Endothelial cell of umbilical vein (primary cell): ENCODE results near the gene H3-3A. TPM values are rescaled to one million over a fixed set of nuclear protein-coding genes. Genes with fewer than 3 reads are reported as not detected.

Experiments used
- BruUV-seq: library from RNA; stranded (reverse); fragments of 400-500 nt; replicated peaks from 2 replicates; lab custom pipeline; 2021; lab: Mats Ljungman, UMichigan
- CTCF ChIA-PET: fragments of 300-600, 350-600 bp; sonication (Branson Sonifier 250); formaldehyde crosslinking; loops from one replicate; lab custom pipeline; 2021; ENCODE audit warnings: antibody characterized with exemption, inconsistent platforms; lab: Charles Lee
- POLR2A ChIA-PET: fragments of 300-600, 350-600 bp; sonication (Branson Sonifier 250); formaldehyde crosslinking; loops from one replicate; lab custom pipeline; 2021; ENCODE audit warnings: antibody characterized with exemption, inconsistent platforms; lab: Charles Lee
- DNase-seq: peaks from one replicate; pipeline ENCODE4 v3.0.0-alpha.2; 2011; ENCODE audit warnings: low read depth, low spot score
- FAIRE-seq: peaks from 2 replicates; lab custom pipeline; 2011; peaks lifted over from hg19 to GRCh38; lab: Jason Lieb, UNC
- H2AFZ ChIP-seq: 2 replicates; pipeline ENCODE4 v1.6.0; 2012; ENCODE audit warnings: low read depth, low read length, control low read depth, inconsistent platforms
- H3K27ac ChIP-seq: 2 replicates; pipeline ENCODE4 v1.5.1; 2011; ENCODE audit warnings: low read depth, mild to moderate bottlenecking, control low read depth, low read length, moderate library complexity; ENCODE audit not compliant: insufficient read depth
- H3K27me3 ChIP-seq, 2 experiments: 2 replicates each; pipeline versions ENCODE4 v1.6.0 to v1.6.1; 2011; ENCODE audit warnings: low read length in 2 of 2, mixed read lengths in 1 of 2; ENCODE audit not compliant: control insufficient read depth in 2 of 2, insufficient read depth in 2 of 2
- H3K36me3 ChIP-seq, 2 experiments: 2 replicates in 1 of 2; 3 replicates in 1 of 2; pipeline ENCODE4 v1.5.1; 2011; ENCODE audit warnings: low read length in 2 of 2, mild to moderate bottlenecking in 1 of 2, moderate library complexity in 1 of 2; ENCODE audit not compliant: control insufficient read depth in 2 of 2, insufficient read depth in 2 of 2; ENCODE audit errors: extremely low read depth in 1 of 2
- H3K4me1 ChIP-seq: 3 replicates; pipeline ENCODE4 v1.5.1; 2011; ENCODE audit warnings: mild to moderate bottlenecking, low read length; ENCODE audit not compliant: control insufficient read depth, insufficient read depth; ENCODE audit errors: extremely low read depth
- H3K4me2 ChIP-seq: 2 replicates; pipeline ENCODE4 v1.6.1; 2011; ENCODE audit warnings: low read length, control low read depth, mixed read lengths; ENCODE audit not compliant: insufficient read depth
- H3K4me3 ChIP-seq, 3 experiments: fragments of 200-600 bp in 1 of 3; sonication (generic), shearing (Covaris generic) in 1 of 3; replicated peaks in 1 of 3; 2 replicates each; pipeline ENCODE4 v1.5.1; 2011 to 2016; ENCODE audit warnings: control low read depth in 3 of 3, low read length in 3 of 3, mild to moderate bottlenecking in 2 of 3, inconsistent platforms in 1 of 3, low read depth in 1 of 3, moderate library complexity in 1 of 3; ENCODE audit not compliant: insufficient read depth in 1 of 3
- H3K79me2 ChIP-seq: 2 replicates; pipeline ENCODE4 v1.6.0; 2012; ENCODE audit warnings: low read length, inconsistent platforms; ENCODE audit not compliant: control insufficient read depth, insufficient read depth
- H3K9ac ChIP-seq: replicated peaks from 2 replicates; pipeline ENCODE3; 2011; ENCODE audit warnings: low read length, control low read depth; ENCODE audit not compliant: insufficient read depth; ENCODE audit errors: extremely low read depth
- H3K9me1 ChIP-seq: replicated peaks from 3 replicates; pipeline ENCODE4 v1.6.0; 2011; ENCODE audit warnings: mild to moderate bottlenecking, low read length; ENCODE audit not compliant: control insufficient read depth, insufficient read depth; ENCODE audit errors: extremely low read depth
- H3K9me3 ChIP-seq: replicated peaks from 2 replicates; pipeline ENCODE4 v1.5.1; 2012; ENCODE audit warnings: low read length, inconsistent platforms; ENCODE audit not compliant: control insufficient read depth, insufficient read depth
- H4K20me1 ChIP-seq: replicated peaks from 2 replicates; pipeline ENCODE3; 2011; ENCODE audit warnings: mild to moderate bottlenecking, low read length; ENCODE audit not compliant: control insufficient read depth, insufficient read depth; ENCODE audit errors: extremely low read depth
- CTCF ChIP-seq, 2 donors: IDR thresholded peaks; 1 replicate in 1 of 2; 2 replicates in 1 of 2; pipeline ENCODE4 v1.5.1; 2011; ENCODE audit warnings: low read length in 2 of 2, mild to moderate bottlenecking in 2 of 2, moderate library complexity in 2 of 2, control low read depth in 1 of 2, inconsistent platforms in 1 of 2, low read depth in 1 of 2; ENCODE audit not compliant: insufficient read depth in 1 of 2; ENCODE audit errors: extremely low read depth in 1 of 2
- EZH2 ChIP-seq: IDR thresholded peaks from 2 replicates; pipeline ENCODE4 v1.6.1; 2012; ENCODE audit warnings: borderline replicate concordance, low read depth, mild to moderate bottlenecking, moderate library complexity, low read length, inconsistent platforms; ENCODE audit not compliant: severe bottlenecking
- GATA2 ChIP-seq: IDR thresholded peaks from 2 replicates; pipeline ENCODE4 v1.7.0; 2011; ENCODE audit warnings: low read depth, mild to moderate bottlenecking, moderate library complexity, mixed read lengths, low read length; ENCODE audit not compliant: insufficient read length, insufficient read depth
- JUN ChIP-seq: IDR thresholded peaks from 2 replicates; pipeline ENCODE4 v1.6.1; 2011; ENCODE audit warnings: borderline replicate concordance, low read depth; ENCODE audit not compliant: insufficient read length, insufficient read depth
- MAX ChIP-seq: IDR thresholded peaks from 2 replicates; pipeline ENCODE4 v1.6.1; 2011; ENCODE audit not compliant: insufficient read depth, insufficient read length
- MYC ChIP-seq: IDR thresholded peaks from one replicate; pipeline ENCODE4 v1.6.1; 2011; ENCODE audit warnings: mild to moderate bottlenecking, low read depth, low read length
- POLR2A ChIP-seq: IDR thresholded peaks from 2 replicates; pipeline ENCODE4 v1.6.1; 2012; ENCODE audit warnings: low read depth, mild to moderate bottlenecking, control low read depth, low read length
- POLR2AphosphoS5 ChIP-seq: IDR thresholded peaks from 2 replicates; pipeline ENCODE4 v1.6.1; 2012; ENCODE audit warnings: low read depth, mild to moderate bottlenecking, control low read depth, low read length, moderate library complexity; ENCODE audit not compliant: insufficient read depth
- dilution Hi-C: fragments of 300-500 bp; cut with MboI; formaldehyde crosslinking; loops from one replicate; pipeline ENCODE4 v1.15.0; 2019; ENCODE audit warnings: low sequenced_read_pairs; ENCODE audit not compliant: extremely low pct_ligation_motif_present
- intact Hi-C: fragments of 100-400 bp; cut with micrococcal nuclease; formaldehyde crosslinking; loops from one replicate; pipeline ENCODE4 v1.10.0; 2022
- polyA plus RNA-seq, 4 experiments: library from polyadenylated mRNA; depleted of rRNA in 3 of 4; stranded (reverse) in 3 of 4; unstranded in 1 of 4; fragments of >200 nt; gene quantifications; 2 replicates each; pipeline versions ENCODE4 v1.2.1 to v1.2.3, GENCODE V29; 2011 to 2012; ENCODE audit warnings: missing spikeins in 1 of 4
- total RNA-seq: library from RNA; stranded (reverse); gene quantifications from 2 replicates; pipeline ENCODE4 v1.2.3, GENCODE V29; 2021

H3-3A gene
- total and polyA plus RNA-seq, 2 donors (not counting 3 experiments of a cell fraction or from before 2014, with no cell fraction given) = 426 to 477 TPM

- Histone ChIP-seq H3K4me2 (peak overlapping the region; percentile 80), H3K9ac (peak overlapping the region; percentile 29), H3K27me3 (no peaks in the 10 kb centered on the region), H3K4me3 (peak overlapping the region; percentile 37 to 63 (median 58)), H3K9me3 (no peaks in the 10 kb centered on the region), H3K9me1 (no peaks in the 10 kb centered on the region), H3K4me1 (peaks cover 13% of the 10 kb centered on the region), H3K79me2 (no peaks in the 10 kb centered on the region), H2AFZ (peak overlapping the region; percentile 98), H3K36me3 (no peaks in the 10 kb centered on the region), H3K27ac (peak overlapping the region; percentile 24), H4K20me1 (no peaks in the 10 kb centered on the region)
- ChIA-PET POLR2A (interaction anchor here (0.6 to 0.7 kb wide), 3 partner anchors 40 to 669 kb away, joined by 3 to 5 read pairs (median 4); no protein-coding TSS in a partner anchor), CTCF (interaction anchor here (0.7 to 6.4 kb wide), 8 partner anchors 12 to 46 kb away, joined by 3 to 55 read pairs (median 6); partner anchors contain the start of gene H3-3A)
- BruUV-seq = no TSS peak
- dilution Hi-C loops = no loop called here
- DNase-seq = no peak
- intact Hi-C loops = loop anchor here (1.0 kb wide), 1 partner anchor 9 kb away; no protein-coding TSS in a partner anchor
- TF ChIP-seq MAX (no peak), MYC (no peak), JUN (no peak), POLR2AphosphoS5 (no peak), CTCF (IDR thresholded peaks at IDR 0.05; ENCODE audit: extremely low read depth in 1 of 2, insufficient read depth in 1 of 2, low read depth in 1 of 2, low read length in 2 of 2) (no peak), EZH2 (no peak), GATA2 (no peak), POLR2A (no peak)
- FAIRE-seq = no peak
Measured at GRCh38 chr1:226108935-226109828, 46.7 kb downstream of the H3-3A start.
